H9 (cell line): ENCODE measurements around the gene CHRNA5. TPM values are rescaled to one million over a fixed set of nuclear protein-coding genes. Genes with fewer than 3 reads are reported as not detected.

Experiments used
- DNase-seq: peaks from one replicate; pipeline ENCODE4 v3.0.0-alpha.2; 2017
- H2AFZ ChIP-seq: one replicate; pipeline ENCODE4 v1.6.1; 2013; ENCODE audit warnings: mild to moderate bottlenecking, low read length, control low read depth, moderate library complexity
- H2AK5ac ChIP-seq: 2 replicates; pipeline ENCODE4 v1.6.1; 2013; ENCODE audit warnings: low read length, control low read depth, mixed read lengths; ENCODE audit not compliant: insufficient read length
- H2BK120ac ChIP-seq: one replicate; pipeline ENCODE4 v1.6.1; 2013; ENCODE audit warnings: low read depth, mild to moderate bottlenecking, low read length, control low read depth, inconsistent platforms; ENCODE audit not compliant: poor library complexity, severe bottlenecking
- H2BK12ac ChIP-seq: 2 replicates; pipeline ENCODE4 v1.6.1; 2013; ENCODE audit warnings: low read length, control low read depth, mixed read lengths, low read depth; ENCODE audit not compliant: insufficient read length
- H2BK15ac ChIP-seq: 2 replicates; pipeline ENCODE4 v1.6.1; 2013; ENCODE audit warnings: low read depth, low read length, control low read depth
- H2BK20ac ChIP-seq: one replicate; pipeline ENCODE4 v1.6.1; 2013; ENCODE audit warnings: low read depth, mild to moderate bottlenecking, low read length, control low read depth, inconsistent platforms; ENCODE audit not compliant: poor library complexity, severe bottlenecking
- H2BK5ac ChIP-seq: 2 replicates; pipeline ENCODE4 v1.6.1; 2013; ENCODE audit warnings: low read length, control low read depth, mixed read lengths; ENCODE audit not compliant: insufficient read length
- H3K14ac ChIP-seq: 2 replicates; pipeline ENCODE4 v1.6.1; 2013; ENCODE audit warnings: low read length, control low read depth; ENCODE audit not compliant: insufficient read depth
- H3K18ac ChIP-seq: 2 replicates; pipeline ENCODE4 v1.6.1; 2013; ENCODE audit warnings: low read depth, mild to moderate bottlenecking, mixed read lengths, low read length, control low read depth; ENCODE audit not compliant: insufficient read length
- H3K23ac ChIP-seq: 2 replicates; pipeline ENCODE4 v1.6.1; 2013; ENCODE audit warnings: low read length, control low read depth, mixed read lengths, low read depth; ENCODE audit not compliant: insufficient read length
- H3K23me2 ChIP-seq: 2 replicates; pipeline ENCODE4 v1.6.1; 2013; ENCODE audit warnings: low read depth, mild to moderate bottlenecking, mixed read lengths, low read length, control low read depth; ENCODE audit not compliant: insufficient read length, poor library complexity, severe bottlenecking
- H3K27ac ChIP-seq: 2 replicates; pipeline ENCODE4 v1.5.1; 2013; ENCODE audit warnings: low read length, control low read depth, mixed read lengths, low read depth; ENCODE audit not compliant: insufficient read length
- H3K27me3 ChIP-seq: 2 replicates; pipeline ENCODE4 v1.6.1; 2013; ENCODE audit warnings: low read length, control low read depth, inconsistent platforms; ENCODE audit not compliant: insufficient read depth
- H3K4ac ChIP-seq: 2 replicates; pipeline ENCODE4 v1.6.1; 2013; ENCODE audit warnings: low read depth, mild to moderate bottlenecking, control low read depth, inconsistent platforms, low read length, moderate library complexity
- H3K4me1 ChIP-seq: 2 replicates; pipeline ENCODE4 v1.6.1; 2013; ENCODE audit warnings: low read length, control low read depth, inconsistent platforms; ENCODE audit not compliant: insufficient read depth
- H3K4me2 ChIP-seq: 2 replicates; pipeline ENCODE4 v1.6.1; 2013; ENCODE audit warnings: low read length, control low read depth, mixed read lengths; ENCODE audit not compliant: insufficient read length, insufficient read depth
- H3K56ac ChIP-seq: 2 replicates; pipeline ENCODE4 v1.6.1; 2013; ENCODE audit warnings: low read depth, mild to moderate bottlenecking, mixed read lengths, low read length, control low read depth; ENCODE audit not compliant: insufficient read length
- H3K79me1 ChIP-seq: 2 replicates; pipeline ENCODE4 v1.6.1; 2013; ENCODE audit warnings: low read depth, mild to moderate bottlenecking, moderate library complexity, low read length, control low read depth, inconsistent platforms; ENCODE audit not compliant: insufficient read depth, poor library complexity, severe bottlenecking
- H3K79me2 ChIP-seq: 2 replicates; pipeline ENCODE4 v1.6.1; 2013; ENCODE audit warnings: low read length, control low read depth, inconsistent platforms; ENCODE audit not compliant: insufficient read depth
- H3K9ac ChIP-seq: 2 replicates; pipeline ENCODE4 v1.6.1; 2013; ENCODE audit warnings: low read length, control low read depth, mixed read lengths; ENCODE audit not compliant: insufficient read length; ENCODE audit errors: extremely low read depth
- H3K9me3 ChIP-seq: one replicate; pipeline ENCODE4 v1.6.1; 2013; ENCODE audit warnings: low read depth, low read length, inconsistent platforms; ENCODE audit not compliant: control insufficient read depth
- H3T11ph ChIP-seq: one replicate; pipeline ENCODE4 v1.6.1; 2013; ENCODE audit warnings: mild to moderate bottlenecking, low read length, control low read depth, inconsistent platforms
- H4K20me1 ChIP-seq: one replicate; pipeline ENCODE4 v1.6.1; 2013; ENCODE audit not compliant: control insufficient read depth, insufficient read length, insufficient read depth
- H4K5ac ChIP-seq: 2 replicates; pipeline ENCODE4 v1.6.1; 2013; ENCODE audit warnings: low read depth, mild to moderate bottlenecking, mixed read lengths, low read length, control low read depth; ENCODE audit not compliant: insufficient read length
- H4K8ac ChIP-seq: replicated peaks from 2 replicates; pipeline ENCODE4 v1.6.1; 2013; ENCODE audit warnings: low read length, control low read depth, mixed read lengths, low read depth; ENCODE audit not compliant: insufficient read length
- H4K91ac ChIP-seq: 2 replicates; pipeline ENCODE4 v1.6.1; 2013; ENCODE audit warnings: low read depth, mild to moderate bottlenecking, moderate library complexity, mixed read lengths, low read length, control low read depth; ENCODE audit not compliant: insufficient read length
- H3K27ac Mint-ChIP-seq, 3 experiments: 2 replicates in 2 of 3; 3 replicates in 1 of 3; pipeline ENCODE4 v1.8.0; 2020 to 2021; ENCODE audit warnings: mixed read lengths in 3 of 3, mild to moderate bottlenecking in 1 of 3, moderate library complexity in 1 of 3
- H3K27me3 Mint-ChIP-seq: 2 replicates; pipeline ENCODE4 v1.8.0; 2021; ENCODE audit warnings: low read depth, mild to moderate bottlenecking, moderate library complexity, mixed read lengths
- H3K36me3 Mint-ChIP-seq, 3 experiments: 2 replicates in 2 of 3; 3 replicates in 1 of 3; pipeline ENCODE4 v1.8.0; 2020 to 2021; ENCODE audit warnings: low read depth in 3 of 3, mixed read lengths in 3 of 3; ENCODE audit not compliant: insufficient read depth in 1 of 3
- H3K4me1 Mint-ChIP-seq, 2 experiments: 2 replicates each; pipeline ENCODE4 v1.8.0; 2020; ENCODE audit warnings: mixed read lengths in 2 of 2
- H3K4me3 Mint-ChIP-seq, 2 experiments: 2 replicates in 1 of 2; 3 replicates in 1 of 2; pipeline ENCODE4 v1.8.0; 2020 to 2021; ENCODE audit warnings: mild to moderate bottlenecking in 2 of 2, mixed read lengths in 2 of 2, moderate library complexity in 1 of 2
- H3K9me3 Mint-ChIP-seq, 2 experiments: 2 replicates in 1 of 2; 3 replicates in 1 of 2; pipeline ENCODE4 v1.8.0; 2020; ENCODE audit warnings: mild to moderate bottlenecking in 2 of 2, mixed read lengths in 2 of 2, moderate library complexity in 1 of 2
- CTCF ChIP-seq: fragments of 200-600 bp; sonication (generic); conservative IDR thresholded peaks from 3 replicates; pipeline ENCODE4 v1.8.0; 2021; ENCODE audit warnings: antibody characterized with exemption, mild to moderate bottlenecking
- WGBS: extraction: QIAGEN DNeasy Blood & Tissue Kit; methylation state at CpG from one replicate; pipeline ENCODE4 v1.1.7; 2013; ENCODE audit warnings: missing lambda C conversion rate, low lambda C conversion rate, mixed read lengths; ENCODE audit not compliant: insufficient read length; ENCODE audit errors: extremely low coverage; 5-methylcytosine and 5-hydroxymethylcytosine counted together
- total RNA-seq: library from RNA; stranded (reverse); gene quantifications from 2 replicates; pipeline ENCODE4 v1.2.1, GENCODE V29; 2021

CHRNA5 gene
- total RNA-seq, 1 experiment from 2014 or later = 16.5 TPM

DNA sequence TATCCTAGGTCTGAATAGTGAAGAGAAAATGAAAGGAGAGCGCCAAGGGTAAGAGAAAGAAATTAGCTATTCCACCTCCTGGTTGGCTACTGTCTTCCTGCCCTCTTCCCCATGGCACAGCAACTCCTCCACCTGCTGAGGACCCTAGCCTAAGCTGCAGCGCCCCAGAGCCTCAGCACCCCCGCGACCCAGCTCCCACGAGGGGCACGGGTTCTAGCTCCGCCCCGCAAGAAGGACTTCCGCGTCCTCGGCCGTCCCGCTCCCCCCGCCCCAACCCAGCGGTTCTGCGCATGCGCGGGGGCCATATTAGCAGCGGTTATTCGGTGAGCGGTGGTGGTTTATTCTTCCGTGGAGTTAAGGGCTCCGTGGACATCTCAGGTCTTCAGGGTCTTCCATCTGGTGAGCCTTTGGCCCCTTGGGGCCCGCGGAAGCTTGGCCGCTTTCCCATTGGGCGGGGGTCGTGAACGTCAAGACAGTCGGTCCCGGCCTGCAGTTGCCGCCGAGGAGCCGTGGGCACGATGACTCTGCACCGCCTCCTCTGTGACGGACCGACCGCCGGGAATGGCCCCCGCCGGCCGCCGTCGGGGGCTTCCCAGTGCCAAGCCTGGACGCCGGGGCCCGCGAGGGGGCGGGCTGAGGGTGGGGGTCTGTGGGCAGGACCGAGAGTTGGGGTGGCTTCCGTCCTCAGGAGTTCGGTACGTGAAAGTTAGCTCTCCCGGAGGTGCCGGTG, 25.0 kb upstream of the CHRNA5 start, which contains the start of gene PSMA4:
PSMA4 (plus strand) TSS at position 304 of the 730 bp plus-strand sequence. CDS start 1,484 bp downstream, outside the sequence.
- Histone ChIP-seq H2BK120ac (no peak within 1 kb of the TSS), H2AFZ (peak within 1 kb of the TSS; percentile 96), H2BK20ac (no peak within 1 kb of the TSS), H3K23ac (no peak within 1 kb of the TSS), H3K9me3 (no peaks in the 10 kb centered on the region), H3T11ph (no peak within 1 kb of the TSS), H3K23me2 (peaks cover 10% of the 10 kb centered on the region), H3K4ac (no peak within 1 kb of the TSS), H2BK15ac (no peak within 1 kb of the TSS), H2BK5ac (no peak within 1 kb of the TSS), H3K79me1 (peaks cover 3% of the 10 kb centered on the region), H3K4me1 (no peaks in the 10 kb centered on the region), H4K91ac (no peak within 1 kb of the TSS), H2BK12ac (no peak within 1 kb of the TSS), H4K20me1 (no peaks in the 10 kb centered on the region), H3K18ac (peak within 1 kb of the TSS; percentile 95), H3K9ac (peak within 1 kb of the TSS; percentile 98), H3K56ac (no peak within 1 kb of the TSS), H3K27ac (no peak within 1 kb of the TSS), H3K27me3 (no peaks in the 10 kb centered on the region), H4K8ac (no peak within 1 kb of the TSS), H2AK5ac (no peak within 1 kb of the TSS), H3K4me2 (peak within 1 kb of the TSS; percentile 97), H3K79me2 (peaks cover 7% of the 10 kb centered on the region; the same call in 1 of the 2 replicates), H3K14ac (peak within 1 kb of the TSS; percentile 98), H4K5ac (peak within 1 kb of the TSS; percentile 49)
- peak; percentile 26; the same call in 2 of the 3 replicates for TF ChIP-seq CTCF
- DNase-seq = peak; percentile 90
- H3K4me3 Mint-ChIP-seq = peak within 1 kb of the TSS; percentile 94 to 99
- no peaks in the 10 kb centered on the region; a peak in 1 of 5 replicates for H3K9me3 Mint-ChIP-seq
- no CpG with 5 or more reads among the region's 56 CpGs for WGBS
- no peaks in the 10 kb centered on the region for H3K27me3 Mint-ChIP-seq
- H3K36me3 Mint-ChIP-seq = peaks cover 15 to 32% (median 31%) of the 10 kb centered on the region in 3 experiments; a peak in 6 of 7 replicates
- H3K27ac Mint-ChIP-seq = peak within 1 kb of the TSS; percentile 98 to 100 (median 100)
- H3K4me1 Mint-ChIP-seq = peaks cover 5 to 15% of the 10 kb centered on the region in 2 experiments
